GM12878 (cell line): ENCODE measurements around the gene LACRT. TPM values are rescaled to one million over a fixed set of nuclear protein-coding genes. Genes with fewer than 3 reads are reported as not detected.

ENCODE experiments used
- ATAC-seq: fragments of 200-7000 bp; cut with Tn5 transposase; 3 replicates; pipeline ENCODE4 v1.9.1; 2020; ENCODE audit warnings: mild to moderate bottlenecking, moderate library complexity
- BruUV-seq: library from RNA; stranded (reverse); fragments of 400-500 nt; replicated peaks from 2 replicates; lab custom pipeline; 2021; lab: Mats Ljungman, UMichigan
- CTCF ChIA-PET: fragments of 300-600 bp; sonication (Branson Sonifier 250); formaldehyde crosslinking; extraction: SDS; loops from one replicate; lab custom pipeline; 2021; ENCODE audit warnings: inconsistent platforms; lab: Yijun Ruan, JAX
- POLR2A ChIA-PET: fragments of 350-600 bp; formaldehyde crosslinking; extraction: SDS; loops from one replicate; lab custom pipeline; 2021; ENCODE audit warnings: inconsistent platforms; lab: Charles Lee
- RAD21 ChIA-PET: fragments of 300-600 bp; sonication (Branson Sonifier 250); formaldehyde crosslinking; loops from one replicate; lab custom pipeline; 2023; ENCODE audit warnings: antibody characterized with exemption; ENCODE audit not compliant: unreplicated experiment; lab: Charles Lee
- SMC1A ChIA-PET: fragments of 300-600 bp; sonication (Branson Sonifier 250); formaldehyde crosslinking; loops from one replicate; lab custom pipeline; 2023; ENCODE audit not compliant: unreplicated experiment, uncharacterized antibody; lab: Charles Lee
- DNase-seq: peaks from one replicate; pipeline ENCODE4 v3.0.0-alpha.2; 2011; ENCODE audit warnings: low read depth, low spot score
- FAIRE-seq: peaks from 3 replicates; lab custom pipeline; 2011; peaks lifted over from hg19 to GRCh38; lab: Jason Lieb, UNC
- H2AFZ ChIP-seq: 2 replicates; pipeline ENCODE4 v1.6.0; 2011; ENCODE audit warnings: low read depth, low read length, control low read depth; ENCODE audit not compliant: control insufficient read depth
- H3K27ac ChIP-seq: 2 replicates; pipeline ENCODE4 v1.5.1; 2011; ENCODE audit warnings: control low read depth; ENCODE audit not compliant: control insufficient read depth, insufficient read depth
- H3K27me3 ChIP-seq, 2 experiments: replicated peaks in 1 of 2; 2 replicates each; pipeline versions ENCODE4 v1.6.0 to v1.6.1; 2011; ENCODE audit warnings: low read length in 1 of 2; ENCODE audit not compliant: control insufficient read depth in 2 of 2, insufficient read depth in 2 of 2
- H3K36me3 ChIP-seq, 2 experiments: 2 replicates each; pipeline ENCODE4 v1.5.1; 2011; ENCODE audit warnings: low read length in 1 of 2; ENCODE audit not compliant: control insufficient read depth in 2 of 2, insufficient read depth in 2 of 2
- H3K4me1 ChIP-seq: 2 replicates; pipeline ENCODE4 v1.6.1; 2011; ENCODE audit warnings: mild to moderate bottlenecking, low read length, moderate library complexity, mixed read lengths; ENCODE audit not compliant: control insufficient read depth, insufficient read depth
- H3K4me2 ChIP-seq: 2 replicates; pipeline ENCODE4 v1.6.0; 2011; ENCODE audit warnings: control low read depth; ENCODE audit not compliant: control insufficient read depth, insufficient read depth
- H3K4me3 ChIP-seq: fragments of 200-600 bp; sonication (generic); 2 replicates; pipeline ENCODE4 v1.5.1; 2016
- H3K79me2 ChIP-seq: 2 replicates; pipeline ENCODE4 v1.6.0; 2011; ENCODE audit warnings: low read length; ENCODE audit not compliant: control insufficient read depth, insufficient read depth
- H3K9ac ChIP-seq: 2 replicates; pipeline ENCODE4 v1.8.0; 2011; ENCODE audit warnings: low read length, control low read depth, mixed read lengths; ENCODE audit not compliant: control insufficient read depth, insufficient read depth
- H3K9me3 ChIP-seq: replicated peaks from 3 replicates; pipeline ENCODE4 v1.5.1; 2011; ENCODE audit warnings: mild to moderate bottlenecking, low read length; ENCODE audit not compliant: control insufficient read depth, insufficient read depth
- H4K20me1 ChIP-seq: 2 replicates; pipeline ENCODE4 v1.6.0; 2011; ENCODE audit not compliant: control insufficient read depth, insufficient read depth
- CEBPB ChIP-seq, 2 experiments: fragments of 150-350 bp in 1 of 2; IDR thresholded peaks; 2 replicates each; pipeline ENCODE4 v1.6.1; 2012 to 2014; ENCODE audit warnings: low read depth in 2 of 2, low read length in 2 of 2, borderline replicate concordance in 1 of 2, inconsistent platforms in 1 of 2
- CHD2 ChIP-seq: IDR thresholded peaks from 2 replicates; pipeline ENCODE4 v1.6.1; 2011; ENCODE audit warnings: low read depth, low read length, improper control_type of control experiment, borderline replicate concordance
- ESRRA ChIP-seq: IDR thresholded peaks from 2 replicates; pipeline ENCODE4 v1.6.1; 2012; ENCODE audit warnings: mild to moderate bottlenecking, low read length, improper control_type of control experiment
- FOS ChIP-seq: IDR thresholded peaks from 3 replicates; pipeline ENCODE4 v1.6.1; 2011; ENCODE audit warnings: borderline replicate concordance; ENCODE audit not compliant: insufficient read length; ENCODE audit errors: extremely low read depth
- NFXL1 ChIP-seq: fragments of 450-650 bp; IDR thresholded peaks from 2 replicates; pipeline ENCODE4 v1.6.1; 2017; ENCODE audit warnings: antibody characterized with exemption, mild to moderate bottlenecking, borderline replicate concordance
- NFYB ChIP-seq: IDR thresholded peaks from 2 replicates; pipeline ENCODE4 v1.6.1; 2011; ENCODE audit warnings: low read depth, mild to moderate bottlenecking, low read length, improper control_type of control experiment, moderate library complexity; ENCODE audit not compliant: insufficient read depth
- PAX5 ChIP-seq: IDR thresholded peaks from 2 replicates; pipeline ENCODE4 v1.6.1; 2011; ENCODE audit warnings: low read depth, low read length, borderline replicate concordance
- PAX8 ChIP-seq: fragments of 450-650 bp; IDR thresholded peaks from 2 replicates; pipeline ENCODE4 v1.6.1; 2017; ENCODE audit warnings: mild to moderate bottlenecking, moderate library complexity
- POLR2AphosphoS5 ChIP-seq: IDR thresholded peaks from 2 replicates; pipeline ENCODE4 v1.6.1; 2011; ENCODE audit warnings: mild to moderate bottlenecking, low read length, inconsistent platforms
- SMC3 ChIP-seq: IDR thresholded peaks from 2 replicates; pipeline ENCODE4 v1.6.1; 2011; ENCODE audit warnings: low read length, improper control_type of control experiment, borderline replicate concordance
- SRF ChIP-seq, 2 experiments: IDR thresholded peaks; 2 replicates each; pipeline ENCODE4 v1.6.1; 2011; ENCODE audit warnings: low read depth in 2 of 2, low read length in 2 of 2, mild to moderate bottlenecking in 1 of 2, moderate library complexity in 1 of 2
- TARDBP ChIP-seq: IDR thresholded peaks from 2 replicates; pipeline ENCODE4 v1.6.1; 2016; ENCODE audit warnings: borderline replicate concordance
- ZNF384 ChIP-seq: IDR thresholded peaks from 2 replicates; pipeline ENCODE4 v1.6.1; 2012; ENCODE audit warnings: low read depth, mild to moderate bottlenecking, low read length, improper control_type of control experiment, borderline replicate concordance
- WGBS: methylation state at CpG from one replicate; pipeline ENCODE4 v1.1.6; 2016; ENCODE audit warnings: low lambda C conversion rate; ENCODE audit not compliant: insufficient replicate concordance, insufficient coverage; ENCODE audit errors: missing lambda C conversion rate; 5-methylcytosine and 5-hydroxymethylcytosine counted together
- in situ Hi-C: fragments of 300-500 bp; cut with MboI; formaldehyde crosslinking; loops from 9 replicates; pipeline ENCODE4 v1.14.3; 2018; ENCODE audit warnings: mixed read lengths
- intact Hi-C: fragments of 100-400 bp; cut with micrococcal nuclease; formaldehyde crosslinking; loops from one replicate; pipeline ENCODE4 v1.14.2; 2022; ENCODE audit not compliant: unreplicated experiment
- polyA plus RNA-seq, 11 experiments: library from polyadenylated mRNA; depleted of rRNA in 4 of 11; unstranded in 6 of 11; stranded (reverse) in 5 of 11; fragments of >200 nt; fragmentation: Nextera tagmentation in 4 of 11; fragmentation: Illumina TruSeq in 1 of 11; extraction: Ambion mirVana in 4 of 11; extraction: Trizol in 1 of 11; gene quantifications; 1 replicate in 1 of 11; 2 replicates in 10 of 11; pipeline versions ENCODE4 v1.2.1 to v1.2.3, GENCODE V29; 2011 to 2016; ENCODE audit warnings: inconsistent platforms in 2 of 11, missing spikeins in 2 of 11, low read depth in 1 of 11
- total RNA-seq, 4 experiments: library from RNA; depleted of rRNA in 3 of 4; stranded (reverse); fragments of >200 nt in 3 of 4; fragmentation: Illumina TruSeq in 1 of 4; extraction: Trizol in 1 of 4; gene quantifications; 2 replicates each; pipeline versions ENCODE4 v1.2.1 to v1.2.3, GENCODE V29; 2013 to 2021

Gene LACRT
- total and polyA plus RNA-seq, 10 of the 15 experiments (the other 5 are each of a cell fraction or from before 2014, with no cell fraction given) = not detected

DNA sequence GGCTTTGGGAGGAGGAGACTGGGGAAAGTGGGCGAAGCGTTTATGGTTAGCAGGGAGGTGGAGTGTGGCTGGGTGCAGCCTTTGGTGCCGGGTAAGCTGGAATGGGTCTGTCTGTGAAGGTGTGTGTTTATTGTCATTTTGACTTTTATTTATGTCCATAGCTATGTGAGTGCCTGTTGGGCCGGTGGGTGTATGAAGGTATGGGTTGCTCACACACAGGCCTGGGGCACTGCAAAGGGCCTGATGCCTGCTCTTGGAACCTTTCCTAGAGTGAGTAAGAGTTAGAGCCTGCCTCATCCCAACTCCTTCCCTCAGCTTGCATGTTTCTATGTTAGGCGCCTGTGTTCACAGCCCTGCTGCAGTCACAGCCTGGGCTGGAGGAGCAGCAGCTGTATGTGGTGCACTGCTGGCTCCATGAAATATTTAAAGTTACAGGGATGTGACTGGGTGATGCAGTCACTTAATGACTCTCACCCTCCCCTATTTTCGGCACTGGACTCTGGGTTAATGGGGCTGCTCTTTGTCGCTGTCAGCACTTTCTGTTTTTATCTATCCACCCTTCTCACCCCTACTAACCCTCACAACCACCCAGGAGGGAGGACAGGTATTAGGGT lies 43.6 kb downstream of the LACRT start:
- ChIA-PET CTCF (interaction anchor here (1.1 kb wide), 1 partner anchor 11 kb away, joined by 5 read pairs; no protein-coding TSS in a partner anchor), SMC1A (no interaction called here), POLR2A (interaction anchor here (1.2 kb wide), 1 partner anchor 11 kb away, joined by 3 read pairs; no protein-coding TSS in a partner anchor), RAD21 (no interaction called here)
- ATAC-seq = peak; percentile 12; the same call in 2 of the 3 replicates
- Histone ChIP-seq H3K9ac (no peak overlapping the region), H2AFZ (no peak overlapping the region), H3K4me3 (no peak overlapping the region), H3K9me3 (no peaks in the 10 kb centered on the region), H4K20me1 (no peaks in the 10 kb centered on the region), H3K4me2 (no peak overlapping the region), H3K79me2 (no peaks in the 10 kb centered on the region), H3K27me3 (peaks cover 0 to 13% of the 10 kb centered on the region in 2 experiments), H3K4me1 (no peaks in the 10 kb centered on the region), H3K27ac (no peak overlapping the region), H3K36me3 (no peaks in the 10 kb centered on the region)
- no peak for TF ChIP-seq ESRRA
- TF ChIP-seq TARDBP = no peak
- TF ChIP-seq SMC3 = no peak
- TF ChIP-seq PAX5 = no peak
- FAIRE-seq = no peak
- no TSS peak for BruUV-seq
- intact Hi-C loops (no loop called here), in situ Hi-C loops (no loop called here)
- no peak for DNase-seq
- 47% methylated on average over 7 of the region's 7 CpGs for WGBS

DNA sequence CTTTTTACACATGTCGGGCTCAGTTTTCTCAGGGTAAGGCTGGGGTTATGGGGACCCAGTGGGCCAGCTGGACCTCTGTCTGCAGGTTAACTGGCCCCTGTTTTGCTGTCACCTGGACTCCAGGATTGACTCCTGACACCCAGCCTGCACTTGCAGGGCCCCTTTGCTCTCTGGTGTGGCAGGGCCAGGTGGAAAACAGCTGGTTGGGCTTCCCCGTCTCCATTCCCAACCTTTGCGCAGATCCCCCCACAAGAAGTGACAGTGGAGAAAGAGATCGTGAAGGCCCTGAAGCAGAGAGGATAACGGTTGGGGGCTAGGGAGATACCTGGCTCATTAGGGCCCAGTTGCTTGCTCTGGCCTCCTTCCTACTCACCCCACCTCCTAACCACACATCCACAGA lies 44.7 kb downstream of the LACRT start:
- in situ Hi-C loops = no loop called here
- no peaks in the 10 kb centered on the region for H3K79me2 ChIP-seq
- POLR2A ChIA-PET = interaction anchor here (1.2 kb wide), 1 partner anchor 10 kb away, joined by 3 read pairs; no protein-coding TSS in a partner anchor
- FAIRE-seq (no peak), DNase-seq (no peak), ATAC-seq (no peak)
- H3K27ac ChIP-seq = no peak overlapping the region
- no peaks in the 10 kb centered on the region for H3K9me3 ChIP-seq
- H3K9ac ChIP-seq = no peak overlapping the region
- H4K20me1 ChIP-seq = no peaks in the 10 kb centered on the region
- SMC1A ChIA-PET = no interaction called here
- H3K4me3 ChIP-seq = no peak overlapping the region
- TF ChIP-seq POLR2AphosphoS5 (no peak), CHD2 (no peak), NFYB (no peak), PAX8 (no peak), CEBPB (IDR thresholded peaks at IDR 0.05; ENCODE audit: borderline replicate concordance in 1 of 2, low read depth in 2 of 2, low read length in 2 of 2) (no peak), ZNF384 (no peak), FOS (no peak), SRF (IDR thresholded peaks at IDR 0.05; ENCODE audit: low read depth in 2 of 2, low read length in 2 of 2) (no peak), NFXL1 (no peak)
- H3K4me1 ChIP-seq = no peaks in the 10 kb centered on the region
- CTCF ChIA-PET = no interaction called here
- intact Hi-C loops = no loop called here
- WGBS = 38% methylated on average over 5 of the region's 5 CpGs
- RAD21 ChIA-PET = no interaction called here
- H3K36me3 ChIP-seq = no peaks in the 10 kb centered on the region
- no TSS peak for BruUV-seq
- H3K4me2 ChIP-seq = no peak overlapping the region
- H2AFZ ChIP-seq = no peak overlapping the region
- H3K27me3 ChIP-seq = peaks cover 0 to 14% of the 10 kb centered on the region in 2 experiments
